ENCODE data around the gene TEX29. TPM values are rescaled to one million over a fixed set of nuclear protein-coding genes. Genes with fewer than 3 reads are reported as not detected.

TEX29 gene
- total and polyA plus RNA-seq, 2 donors (not counting 1 experiment from before 2014, with no cell fraction given): 0.66 to 0.86 TPM

DNA sequence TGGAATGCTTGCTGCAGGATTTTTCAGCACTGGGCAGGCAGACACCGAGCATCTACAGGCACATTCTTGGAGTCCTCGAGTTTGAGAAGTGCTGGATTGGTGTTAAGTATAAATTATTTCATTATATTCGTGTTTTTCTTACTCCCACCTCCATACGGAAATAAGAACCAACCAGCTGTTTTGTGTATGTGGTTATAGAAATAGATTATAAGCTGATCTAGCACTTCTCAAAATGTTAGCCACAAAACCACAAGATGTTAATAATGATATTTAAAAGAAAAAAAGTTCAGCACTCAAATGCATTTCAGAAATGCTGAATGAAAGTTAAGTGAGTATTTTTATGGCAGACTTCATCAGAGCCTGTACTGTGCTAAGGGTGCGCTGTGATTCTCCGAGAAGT, 24.0 kb upstream of the TEX29 start:
- H3K9me3 Mint-ChIP-seq (ENCODE audit: insufficient read depth): no peaks in the 10 kb centered on the region
- Histone ChIP-seq H3K79me2 (ENCODE audit: control insufficient read depth, insufficient read depth, low read length) (no peaks in the 10 kb centered on the region), H3K9ac (ENCODE audit: low read length) (no peak overlapping the region), H4K20me1 (ENCODE audit: control insufficient read depth, insufficient read depth, low read length, poor library complexity, severe bottlenecking) (no peaks in the 10 kb centered on the region), H3K4me1 (ENCODE audit: control insufficient read depth in 2 of 2, insufficient read depth in 2 of 2, low read length in 2 of 2) (no peaks in the 10 kb centered on the region), H3K27me3 (replicated peaks in 1 of 4; ENCODE audit: control extremely low read depth in 1 of 4, control insufficient read depth in 3 of 4, insufficient read depth in 4 of 4, low read length in 3 of 4) (no peaks in the 10 kb centered on the region), H3K36me3 (replicated peaks in 1 of 2; ENCODE audit: control extremely low read depth in 1 of 2, control insufficient read depth in 1 of 2, extremely low read depth in 1 of 2, insufficient read depth in 2 of 2, low read length in 1 of 2) (peaks cover 8 to 73% of the 10 kb centered on the region in 2 experiments), H3K4me2 (replicated peaks; ENCODE audit: low read depth, low read length, poor library complexity, severe bottlenecking) (no peak overlapping the region), H3K9me3 (ENCODE audit: control extremely low read depth in 1 of 3, control insufficient read depth in 2 of 3, insufficient read depth in 1 of 3, low read length in 2 of 3) (no peaks in the 10 kb centered on the region), H3K4me3 (ENCODE audit: control extremely low read depth in 1 of 5, extremely low read depth in 1 of 5, insufficient read depth in 1 of 5, low read depth in 2 of 5, low read length in 4 of 5) (no peak overlapping the region), H3K27ac (ENCODE audit: low read length in 2 of 2) (no peak overlapping the region), H2AFZ (ENCODE audit: insufficient read depth, low read depth, low read length, poor library complexity, severe bottlenecking) (no peak overlapping the region)
- ChIA-PET POLR2A (no interaction called here), CTCF (interaction anchor here (0.5 kb wide), 1 partner anchor 230 kb away, joined by 3 read pairs; no protein-coding TSS in a partner anchor)
- H3K4me1 Mint-ChIP-seq: no peaks in the 10 kb centered on the region
- no peak overlapping the region for H3K27ac Mint-ChIP-seq
- intact Hi-C loops (cut with micrococcal nuclease): no loop called here
- ATAC-seq (ENCODE audit: low read depth) (no peak), DNase-seq (no peak)
- WGBS (ENCODE audit: insufficient coverage): 100% methylated on average over 2 of the region's 6 CpGs
- TF ChIP-seq, protein P1, sequence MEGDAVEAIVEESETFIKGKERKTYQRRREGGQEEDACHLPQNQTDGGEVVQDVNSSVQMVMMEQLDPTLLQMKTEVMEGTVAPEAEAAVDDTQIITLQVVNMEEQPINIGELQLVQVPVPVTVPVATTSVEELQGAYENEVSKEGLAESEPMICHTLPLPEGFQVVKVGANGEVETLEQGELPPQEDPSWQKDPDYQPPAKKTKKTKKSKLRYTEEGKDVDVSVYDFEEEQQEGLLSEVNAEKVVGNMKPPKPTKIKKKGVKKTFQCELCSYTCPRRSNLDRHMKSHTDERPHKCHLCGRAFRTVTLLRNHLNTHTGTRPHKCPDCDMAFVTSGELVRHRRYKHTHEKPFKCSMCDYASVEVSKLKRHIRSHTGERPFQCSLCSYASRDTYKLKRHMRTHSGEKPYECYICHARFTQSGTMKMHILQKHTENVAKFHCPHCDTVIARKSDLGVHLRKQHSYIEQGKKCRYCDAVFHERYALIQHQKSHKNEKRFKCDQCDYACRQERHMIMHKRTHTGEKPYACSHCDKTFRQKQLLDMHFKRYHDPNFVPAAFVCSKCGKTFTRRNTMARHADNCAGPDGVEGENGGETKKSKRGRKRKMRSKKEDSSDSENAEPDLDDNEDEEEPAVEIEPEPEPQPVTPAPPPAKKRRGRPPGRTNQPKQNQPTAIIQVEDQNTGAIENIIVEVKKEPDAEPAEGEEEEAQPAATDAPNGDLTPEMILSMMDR (IDR thresholded peaks at IDR 0.05): no peak
- no peak for TF ChIP-seq EZH2 (IDR thresholded peaks at IDR 0.05; ENCODE audit: borderline replicate concordance, insufficient read depth, low read depth, low read length, poor library complexity, severe bottlenecking)
- no peaks in the 10 kb centered on the region for H3K27me3 Mint-ChIP-seq
- H3K4me3 Mint-ChIP-seq: no peak overlapping the region

GRCh38 chr13:111298214-111298975, 22.0 kb upstream of the TEX29 start:
- Mint-ChIP-seq H3K27me3 (no peaks in the 10 kb centered on the region), H3K4me1 (peaks cover under 1% of the 10 kb centered on the region), H3K4me3 (no peak overlapping the region), H3K27ac (no peak overlapping the region), H3K9me3 (ENCODE audit: insufficient read depth) (no peaks in the 10 kb centered on the region)
- no peak overlapping the region for H3K4me2 ChIP-seq (replicated peaks; ENCODE audit: low read depth, low read length, poor library complexity, severe bottlenecking)
- no peak for DNase-seq
- intact Hi-C loops (cut with micrococcal nuclease): no loop called here
- CTCF ChIA-PET: no interaction called here
- 99% methylated on average over 13 of the region's 13 CpGs for WGBS (ENCODE audit: insufficient coverage)
- H3K27ac ChIP-seq (ENCODE audit: low read length in 2 of 2): no peak overlapping the region
- TF ChIP-seq, protein P1 (IDR thresholded peaks at IDR 0.05): no peak
- TF ChIP-seq EZH2 (IDR thresholded peaks at IDR 0.05; ENCODE audit: borderline replicate concordance, insufficient read depth, low read depth, low read length, poor library complexity, severe bottlenecking): no peak
- H2AFZ ChIP-seq (ENCODE audit: insufficient read depth, low read depth, low read length, poor library complexity, severe bottlenecking): no peak overlapping the region
- no peaks in the 10 kb centered on the region for H3K9me3 ChIP-seq (ENCODE audit: control extremely low read depth in 1 of 3, control insufficient read depth in 2 of 3, insufficient read depth in 1 of 3, low read length in 2 of 3)
- H3K27me3 ChIP-seq (replicated peaks in 1 of 4; ENCODE audit: control extremely low read depth in 1 of 4, control insufficient read depth in 3 of 4, insufficient read depth in 4 of 4, low read length in 3 of 4): no peaks in the 10 kb centered on the region
- no peaks in the 10 kb centered on the region for H3K79me2 ChIP-seq (ENCODE audit: control insufficient read depth, insufficient read depth, low read length)
- no peak overlapping the region for H3K9ac ChIP-seq (ENCODE audit: low read length)
- POLR2A ChIA-PET: no interaction called here
- no peaks in the 10 kb centered on the region for H4K20me1 ChIP-seq (ENCODE audit: control insufficient read depth, insufficient read depth, low read length, poor library complexity, severe bottlenecking)
- peaks cover 9 to 69% of the 10 kb centered on the region in 2 experiments for H3K36me3 ChIP-seq (replicated peaks in 1 of 2; ENCODE audit: control extremely low read depth in 1 of 2, control insufficient read depth in 1 of 2, extremely low read depth in 1 of 2, insufficient read depth in 2 of 2, low read length in 1 of 2)
- no peak for ATAC-seq (ENCODE audit: low read depth)
- no peak overlapping the region for H3K4me3 ChIP-seq (ENCODE audit: control extremely low read depth in 1 of 5, extremely low read depth in 1 of 5, insufficient read depth in 1 of 5, low read depth in 2 of 5, low read length in 4 of 5)
- H3K4me1 ChIP-seq (ENCODE audit: control insufficient read depth in 2 of 2, insufficient read depth in 2 of 2, low read length in 2 of 2): no peaks in the 10 kb centered on the region
